CD4-positive, alpha-beta T cell treated with Interleukin-12 subunit alpha and Interleukin-12 subunit beta, for 1 hour (primary cell): ENCODE measurements around the gene RNF123.
A peak's percentile ranks its signal among the peaks of the same experiment; 100 is the strongest.
"Not testable (repeated sequence)": the region's sequence is repeated elsewhere in the genome, so short reads cannot be mapped to it uniquely, and the experiment has no call there.

ENCODE experiments used
- DNase-seq: peaks from one replicate; pipeline ENCODE4 v3.0.0-alpha.2; 2020

The RNF123 gene

GRCh38 chr3:49683162-49683561, 6.2 kb upstream of the RNF123 start:
- no peak for DNase-seq

GRCh38 chr3:49684453-49684852, 4.9 kb upstream of the RNF123 start:
- not testable (repeated sequence) for DNase-seq

GRCh38 chr3:49685103-49685502, 4.3 kb upstream of the RNF123 start:
- not testable (repeated sequence) for DNase-seq

DNA sequence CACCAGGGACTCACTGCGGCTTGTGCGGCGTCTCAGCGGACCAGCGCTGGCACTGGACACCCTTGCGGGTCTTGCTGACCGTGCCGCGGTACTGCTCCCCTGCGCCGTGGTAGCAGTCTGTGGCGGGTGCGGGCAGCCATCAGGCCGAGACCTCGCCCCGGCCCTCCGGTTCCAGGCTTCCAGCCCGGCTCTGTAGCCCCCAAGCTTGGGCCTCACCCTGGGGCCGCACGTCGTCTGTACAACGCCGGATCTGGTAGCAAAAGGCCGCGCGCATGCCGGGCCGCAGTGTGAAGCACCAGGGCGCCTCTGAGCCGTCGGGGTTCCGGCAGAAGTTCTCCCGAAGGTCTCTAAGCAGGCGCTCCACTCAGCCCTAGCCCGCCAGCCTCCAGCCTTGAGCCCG, 3.5 kb upstream of the RNF123 start:
- not testable (repeated sequence) for DNase-seq

DNA sequence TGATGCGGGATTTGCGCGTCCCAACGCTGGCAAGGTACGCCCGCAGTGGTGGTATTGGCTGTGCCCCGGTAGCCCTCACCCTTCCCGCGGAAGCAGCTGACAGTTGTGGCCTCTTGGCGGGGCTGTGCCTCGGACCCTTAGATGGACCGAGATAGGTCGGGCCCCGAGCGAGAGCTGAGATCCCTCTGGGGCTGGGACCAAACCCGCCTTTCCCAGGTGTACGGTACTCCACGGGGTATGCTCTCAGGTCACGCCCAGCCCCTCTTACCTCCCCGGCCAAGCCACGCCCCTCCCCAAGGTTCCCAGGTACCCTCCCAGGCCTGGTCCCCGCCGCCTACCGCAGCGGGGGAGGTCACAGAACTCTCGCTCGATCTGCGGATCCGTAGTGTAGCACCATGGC, 3.0 kb upstream of the RNF123 start:
- peak; percentile 41 for DNase-seq

DNA sequence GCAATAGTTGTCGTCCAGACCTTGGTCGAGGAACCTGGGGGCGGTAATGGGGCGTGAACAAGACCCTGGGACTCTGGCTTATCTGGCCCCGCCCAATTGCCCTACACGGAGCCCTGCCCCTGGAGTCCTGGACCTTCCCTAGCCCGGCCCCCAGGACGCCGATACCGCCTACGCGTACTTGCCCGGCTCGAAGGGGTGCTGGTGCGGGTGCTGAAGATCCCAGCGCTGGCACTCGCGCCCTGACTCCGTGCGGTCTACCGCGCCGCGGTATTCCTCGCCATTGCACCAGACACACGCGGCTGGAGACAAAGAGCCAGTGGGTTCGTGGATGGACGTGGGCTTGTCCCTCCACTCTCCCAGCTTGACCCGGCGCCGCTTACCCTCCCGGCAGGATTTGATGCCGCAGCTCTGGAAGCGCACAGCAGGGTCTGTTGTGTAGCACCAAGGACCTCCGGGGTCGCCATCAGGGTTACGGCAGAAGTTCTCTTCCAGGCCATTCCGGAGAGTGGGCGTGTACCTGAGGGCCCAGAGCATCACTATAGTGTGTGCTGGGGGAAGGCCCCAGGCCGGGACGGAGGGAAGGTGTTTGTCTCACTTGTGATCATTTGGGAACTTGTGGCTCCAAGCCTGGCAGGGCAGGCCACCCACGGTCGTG, 2.5 kb upstream of the RNF123 start:
- peak; percentile 48 for DNase-seq

DNA sequence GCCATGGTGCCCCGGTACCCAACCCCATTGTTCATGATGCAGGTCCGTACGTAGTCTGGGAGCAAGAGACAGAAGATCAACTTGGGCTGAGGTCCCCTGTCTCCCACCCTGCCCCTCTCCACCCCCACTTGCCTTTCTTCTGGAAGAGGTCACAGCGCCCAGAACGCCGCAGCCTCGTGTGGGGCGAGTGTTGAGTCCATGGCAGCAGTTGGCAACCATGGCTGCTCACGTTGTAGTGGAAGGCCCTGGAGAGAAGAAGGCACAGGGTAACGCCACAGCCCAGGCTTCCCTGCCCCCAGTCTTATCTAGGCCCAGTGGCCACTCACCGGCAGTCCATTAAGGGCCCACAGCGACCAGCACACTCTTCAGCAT, 1.9 kb upstream of the RNF123 start:
- not testable (repeated sequence) for DNase-seq

GRCh38 chr3:49688338-49689045, 865 bp upstream of the RNF123 start:
- not testable (repeated sequence) for DNase-seq

- not testable (repeated sequence) for DNase-seq
Observed at GRCh38 chr3:49689908-49690624, 709 bp downstream of the RNF123 start.

DNA sequence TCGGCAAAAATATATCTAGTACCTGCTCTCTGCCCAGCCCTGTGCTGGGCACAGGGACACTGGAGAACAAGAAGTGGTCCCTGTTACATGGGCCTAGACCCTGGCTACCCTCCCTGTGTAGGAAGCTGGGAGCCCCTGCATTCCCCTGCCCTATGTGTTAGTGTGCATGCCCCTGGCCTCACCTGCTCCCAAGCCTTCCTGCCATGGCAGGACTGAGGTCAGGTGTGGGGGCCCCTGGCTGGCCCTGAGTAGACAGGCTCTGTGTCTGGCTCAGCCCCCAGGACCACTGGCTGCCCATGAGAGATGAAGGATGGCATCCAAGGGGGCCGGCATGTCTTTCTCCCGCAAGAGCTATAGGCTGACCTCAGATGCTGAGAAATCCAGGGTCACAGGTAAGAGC, 1.5 kb downstream of the RNF123 start:
- DNase-seq, result not testable (repeated sequence)

- not testable (repeated sequence) for DNase-seq
Observed at GRCh38 chr3:49691481-49691880, 2.1 kb downstream of the RNF123 start.

DNA sequence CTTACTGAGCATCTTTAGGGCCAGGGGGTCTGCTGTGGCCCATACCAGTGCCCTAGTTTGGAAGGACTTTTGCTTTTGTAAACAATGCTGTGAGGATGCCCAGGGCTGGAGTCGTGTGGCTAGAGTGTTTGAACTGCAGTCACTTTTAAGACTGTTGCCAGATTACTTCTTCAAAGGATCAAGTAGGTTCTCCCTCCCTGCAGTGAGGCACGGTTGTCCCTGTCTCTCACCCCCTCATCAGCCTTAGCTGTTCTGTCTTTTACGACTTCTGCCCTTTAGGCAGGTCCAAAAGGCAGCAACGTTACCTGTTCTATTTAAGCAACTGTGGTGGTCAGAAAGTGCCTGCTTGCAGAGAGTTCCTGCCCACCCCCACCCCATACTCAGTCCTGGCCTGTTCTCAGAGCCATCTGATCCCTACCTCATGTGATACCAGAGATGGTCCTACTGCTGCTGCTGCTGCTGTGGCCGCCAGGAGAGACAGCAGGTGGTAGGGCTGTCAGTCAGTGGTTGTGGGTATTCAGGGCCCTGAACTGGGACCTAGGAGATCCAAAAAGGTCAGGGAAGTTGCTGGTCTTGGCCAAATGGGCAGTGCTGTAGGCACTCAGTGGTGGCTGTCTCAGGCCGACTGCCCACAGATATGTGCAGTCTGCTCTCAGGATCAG, 5.2 kb downstream of the RNF123 start:
- DNase-seq, result not testable (repeated sequence)

GRCh38 chr3:49695350-49696015, 6.1 kb downstream of the RNF123 start:
- DNase-seq, result not testable (repeated sequence)

- DNase-seq, result no peak
Observed at GRCh38 chr3:49699281-49699979, 10.1 kb downstream of the RNF123 start.

- DNase-seq, result no peak
Observed at GRCh38 chr3:49700014-49700413, 10.7 kb downstream of the RNF123 start.

GRCh38 chr3:49700453-49701128, 11.2 kb downstream of the RNF123 start:
- no peak for DNase-seq

DNA sequence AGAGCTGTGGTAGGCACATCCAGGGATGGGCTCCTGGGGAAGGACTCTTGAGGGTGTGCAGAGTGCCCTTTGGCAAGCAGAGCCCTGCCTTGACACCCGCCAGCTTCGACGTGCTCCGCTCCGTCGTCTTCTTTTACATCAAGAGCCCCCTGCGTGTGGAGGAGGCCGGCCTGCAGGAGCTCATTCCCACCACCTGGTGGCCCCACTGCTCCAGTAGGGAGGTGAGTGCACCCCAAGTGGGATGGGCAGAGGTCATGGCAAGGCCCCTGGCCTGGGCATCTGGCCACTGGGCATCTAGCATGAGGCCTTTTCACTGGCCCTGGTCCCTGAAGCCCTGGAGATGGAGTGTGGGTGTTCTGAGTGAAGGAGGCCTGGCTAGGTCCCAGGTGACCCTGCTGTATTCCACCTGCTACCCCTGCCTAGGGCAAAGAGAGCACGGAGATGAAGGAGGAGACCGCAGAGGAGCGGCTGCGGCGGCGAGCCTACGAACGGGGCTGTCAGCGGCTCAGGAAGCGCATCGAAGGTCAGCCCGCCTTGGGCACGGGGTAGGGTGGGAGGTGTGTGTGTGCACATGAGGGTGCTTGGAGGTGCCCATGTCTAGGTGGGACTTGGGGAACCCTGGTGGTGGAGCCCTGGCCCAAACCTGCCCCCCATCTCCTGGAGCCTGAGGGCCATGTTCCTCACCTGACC, 12.2 kb downstream of the RNF123 start:
- no peak for DNase-seq

GRCh38 chr3:49702672-49703071, 13.3 kb downstream of the RNF123 start:
- DNase-seq, result no peak

- DNase-seq, result peak; percentile 77
Observed at GRCh38 chr3:49703443-49703927, 14.1 kb downstream of the RNF123 start.

DNA sequence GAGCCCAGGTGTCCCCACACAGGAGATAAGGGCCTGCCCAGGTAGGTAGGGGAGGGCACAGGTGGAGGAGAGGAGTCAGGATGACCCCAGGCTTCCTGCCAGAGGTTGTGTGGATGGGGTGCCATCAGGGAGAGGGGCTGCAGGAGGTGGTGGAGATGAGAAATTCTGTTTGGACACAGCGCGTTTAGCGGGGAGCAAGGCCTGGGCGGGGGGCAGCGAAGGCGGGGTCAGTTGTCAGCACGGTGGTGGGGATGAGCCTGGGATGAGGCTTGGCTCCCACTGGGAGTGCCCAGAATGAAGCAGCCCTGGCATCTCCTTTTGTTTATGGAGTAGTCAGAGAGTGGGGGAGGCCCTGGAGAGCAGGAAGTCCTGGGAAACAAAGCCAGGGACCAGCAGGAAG, 14.6 kb downstream of the RNF123 start:
- DNase-seq, result no peak

DNA sequence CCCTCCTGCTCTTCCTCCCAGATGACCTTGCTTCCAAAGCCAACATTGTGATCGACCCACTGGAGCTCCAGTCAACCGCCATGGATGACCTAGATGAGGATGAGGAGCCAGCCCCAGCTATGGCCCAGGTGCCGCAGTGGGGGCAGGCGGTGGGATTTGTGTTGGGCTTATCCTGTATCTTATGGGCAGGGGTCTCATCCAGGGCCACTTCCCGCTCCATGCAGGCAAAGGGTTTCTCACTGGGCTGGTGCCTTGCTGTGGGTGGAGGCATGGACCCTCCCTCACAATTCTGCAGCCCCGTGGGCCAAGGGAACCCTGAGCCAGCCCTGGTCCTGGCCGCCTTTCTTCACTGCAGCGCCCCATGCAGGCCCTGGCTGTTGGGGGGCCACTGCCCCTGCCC, 15.3 kb downstream of the RNF123 start:
- no peak for DNase-seq
